Measurements from ENCODE around the gene EDAR.

The EDAR gene

GRCh38 chr2:108924580-108925251 lies 64.3 kb downstream of the EDAR start:
- CTCF ChIA-PET: interaction anchor here (1.3 kb wide), 1 partner anchor 62 kb away, joined by 3 read pairs; no protein-coding TSS in a partner anchor
- no peaks in the 10 kb centered on the region for H3K9me3 Mint-ChIP-seq
- peaks cover 3% of the 10 kb centered on the region for H3K4me1 Mint-ChIP-seq
- peak; percentile 13 for DNase-seq
- no peak overlapping the region for H3K4me3 Mint-ChIP-seq
- no peak overlapping the region for H3K27ac Mint-ChIP-seq
- no peaks in the 10 kb centered on the region for H3K36me3 Mint-ChIP-seq
- H3K27me3 Mint-ChIP-seq: no peaks in the 10 kb centered on the region

GRCh38 chr2:108923736-108924579 lies 65.1 kb downstream of the EDAR start:
- H3K27ac Mint-ChIP-seq: no peak overlapping the region
- CTCF ChIA-PET: interaction anchor here (1.2 to 1.3 kb wide), 2 partner anchors 63 to 203 kb away, joined by 3 read pairs; no protein-coding TSS in a partner anchor
- peak; percentile 14 for DNase-seq
- no peaks in the 10 kb centered on the region for H3K36me3 Mint-ChIP-seq
- no peaks in the 10 kb centered on the region for H3K27me3 Mint-ChIP-seq
- no peaks in the 10 kb centered on the region for H3K9me3 Mint-ChIP-seq
- peaks cover 3% of the 10 kb centered on the region for H3K4me1 Mint-ChIP-seq
- H3K4me3 Mint-ChIP-seq: no peak overlapping the region

- Mint-ChIP-seq H3K27me3 (peaks cover 3% of the 10 kb centered on the region), H3K9me3 (no peaks in the 10 kb centered on the region), H3K27ac (no peak overlapping the region), H3K4me1 (no peaks in the 10 kb centered on the region), H3K4me3 (no peak overlapping the region), H3K36me3 (no peaks in the 10 kb centered on the region)
- DNase-seq: peak; percentile 9
- CTCF ChIA-PET: interaction anchor here (0.6 to 1.3 kb wide), 3 partner anchors 64 to 600 kb away, joined by 3 read pairs; no protein-coding TSS in a partner anchor
Measured at GRCh38 chr2:108923019-108923700, 65.9 kb downstream of the EDAR start.

GRCh38 chr2:108922141-108922915 lies 66.7 kb downstream of the EDAR start:
- Mint-ChIP-seq H3K4me1 (no peaks in the 10 kb centered on the region), H3K27me3 (peaks cover 4% of the 10 kb centered on the region)
- CTCF ChIA-PET: interaction anchor here (0.6 kb wide), 1 partner anchor 601 kb away, joined by 3 read pairs; no protein-coding TSS in a partner anchor

GRCh38 chr2:108921096-108922030 lies 67.7 kb downstream of the EDAR start:
- Mint-ChIP-seq H3K4me1 (no peaks in the 10 kb centered on the region), H3K4me3 (no peak overlapping the region), H3K36me3 (no peaks in the 10 kb centered on the region), H3K27ac (no peak overlapping the region), H3K27me3 (peaks cover 4% of the 10 kb centered on the region), H3K9me3 (no peaks in the 10 kb centered on the region)
- CTCF ChIA-PET: interaction anchor here (1.6 kb wide), 1 partner anchor 7 kb away, joined by 6 read pairs; no protein-coding TSS in a partner anchor
- peak; percentile 7 for DNase-seq

More at GRCh38 chr2:108922141-108922915, 66.7 kb downstream of the EDAR start:
- H3K4me3 Mint-ChIP-seq: no peak overlapping the region
- H3K27ac Mint-ChIP-seq: no peak overlapping the region
- peak; percentile 14 for DNase-seq
- H3K36me3 Mint-ChIP-seq: no peaks in the 10 kb centered on the region
- no peaks in the 10 kb centered on the region for H3K9me3 Mint-ChIP-seq

- Mint-ChIP-seq H3K4me1 (no peaks in the 10 kb centered on the region), H3K9me3 (no peaks in the 10 kb centered on the region), H3K27ac (no peak overlapping the region), H3K36me3 (no peaks in the 10 kb centered on the region), H3K4me3 (no peak overlapping the region), H3K27me3 (peaks cover 4% of the 10 kb centered on the region)
- CTCF ChIA-PET: interaction anchor here (1.6 kb wide), 1 partner anchor 8 kb away, joined by 6 read pairs; no protein-coding TSS in a partner anchor
- DNase-seq: no peak
Measured at GRCh38 chr2:108920686-108921085, 68.3 kb downstream of the EDAR start.

GRCh38 chr2:108919571-108920373 lies 69.2 kb downstream of the EDAR start:
- no peak overlapping the region for H3K4me3 Mint-ChIP-seq
- no peaks in the 10 kb centered on the region for H3K36me3 Mint-ChIP-seq
- DNase-seq: no peak
- no peaks in the 10 kb centered on the region for H3K9me3 Mint-ChIP-seq
- H3K4me1 Mint-ChIP-seq: no peaks in the 10 kb centered on the region
- CTCF ChIA-PET: interaction anchor here (1.6 kb wide), 1 partner anchor 9 kb away, joined by 6 read pairs; no protein-coding TSS in a partner anchor
- no peak overlapping the region for H3K27ac Mint-ChIP-seq
- H3K27me3 Mint-ChIP-seq: peaks cover 4% of the 10 kb centered on the region

- Mint-ChIP-seq H3K27ac (no peak overlapping the region), H3K27me3 (peaks cover 4% of the 10 kb centered on the region), H3K9me3 (no peaks in the 10 kb centered on the region), H3K36me3 (no peaks in the 10 kb centered on the region), H3K4me3 (no peak overlapping the region), H3K4me1 (peaks cover 6% of the 10 kb centered on the region)
- CTCF ChIA-PET: no interaction called here
- DNase-seq: no peak
Measured at GRCh38 chr2:108918941-108919341, 70.1 kb downstream of the EDAR start.

- H3K9me3 Mint-ChIP-seq: no peaks in the 10 kb centered on the region
Measured at GRCh38 chr2:108918156-108918874, 70.7 kb downstream of the EDAR start.

GRCh38 chr2:108917526-108917925 lies 71.5 kb downstream of the EDAR start:
- Mint-ChIP-seq H3K9me3 (no peaks in the 10 kb centered on the region), H3K27me3 (peaks cover 4% of the 10 kb centered on the region), H3K27ac (no peak overlapping the region), H3K4me1 (peaks cover 6% of the 10 kb centered on the region), H3K4me3 (no peak overlapping the region), H3K36me3 (no peaks in the 10 kb centered on the region)
- DNase-seq: no peak
- CTCF ChIA-PET: interaction anchor here (0.8 kb wide), 1 partner anchor 69 kb away, joined by 3 read pairs; no protein-coding TSS in a partner anchor

More at GRCh38 chr2:108918156-108918874, 70.7 kb downstream of the EDAR start:
- peaks cover 6% of the 10 kb centered on the region for H3K4me1 Mint-ChIP-seq
- peaks cover 4% of the 10 kb centered on the region for H3K27me3 Mint-ChIP-seq
- no peak overlapping the region for H3K4me3 Mint-ChIP-seq
- H3K36me3 Mint-ChIP-seq: no peaks in the 10 kb centered on the region
- H3K27ac Mint-ChIP-seq: no peak overlapping the region
- DNase-seq: no peak
- CTCF ChIA-PET: no interaction called here

GRCh38 chr2:108916796-108917421 lies 72.1 kb downstream of the EDAR start:
- Mint-ChIP-seq H3K36me3 (no peaks in the 10 kb centered on the region), H3K4me3 (no peak overlapping the region), H3K27me3 (peaks cover 4% of the 10 kb centered on the region), H3K9me3 (no peaks in the 10 kb centered on the region), H3K4me1 (peaks cover 6% of the 10 kb centered on the region), H3K27ac (no peak overlapping the region)
- CTCF ChIA-PET: interaction anchor here (0.8 to 2.1 kb wide), 2 partner anchors 11 to 70 kb away, joined by 3 to 9 read pairs; no protein-coding TSS in a partner anchor
- no peak for DNase-seq
